C4-2B (cell line): ENCODE results near the gene MVB12B.

Experiments used
- CTCF ChIP-seq: fragments of 450-650 bp; conservative IDR thresholded peaks from 2 replicates; pipeline ENCODE4 v1.5.1; 2017; ENCODE audit warnings: mild to moderate bottlenecking
- ZFX ChIP-seq: fragments of 450-650 bp; IDR thresholded peaks from 2 replicates; pipeline ENCODE4 v1.6.1; 2017

GRCh38 chr9:126328407-126328806, 1.8 kb downstream of the MVB12B start:
- TF ChIP-seq CTCF (no peak), ZFX (no peak)
